ENCODE data around the gene SRP14. TPM values are rescaled to one million over a fixed set of nuclear protein-coding genes. Genes with fewer than 3 reads are reported as not detected.

SRP14 gene
- total RNA-seq, 1 experiment from 2014 or later: 168 TPM

DNA sequence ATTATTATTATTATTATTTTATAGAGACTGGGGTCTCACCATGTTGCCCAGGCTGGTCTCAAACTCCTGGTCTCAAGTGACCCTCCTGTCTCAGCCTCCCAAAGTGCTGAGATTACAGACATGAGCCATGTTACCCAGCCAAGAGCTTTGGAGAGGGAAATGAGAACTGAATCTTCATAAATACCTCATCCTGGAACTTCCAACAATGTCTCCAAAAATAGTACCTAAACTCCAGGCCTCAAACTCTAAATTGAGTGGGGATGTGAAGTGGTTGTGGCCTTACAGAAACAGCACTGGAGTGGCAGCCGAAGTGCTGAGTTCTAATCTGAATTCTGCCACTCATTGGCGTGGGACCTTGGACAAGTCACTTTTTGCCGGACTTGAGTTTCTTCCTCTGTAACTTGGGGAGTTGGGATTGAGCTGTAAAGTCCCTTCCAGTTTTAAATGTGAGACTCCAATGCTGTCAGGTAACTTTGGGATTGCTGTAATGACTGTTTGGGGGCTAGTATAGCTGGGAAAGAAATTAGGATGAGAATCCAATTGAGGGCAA, 10.0 kb upstream of the SRP14 start:
- TF ChIP-seq, protein P1, sequence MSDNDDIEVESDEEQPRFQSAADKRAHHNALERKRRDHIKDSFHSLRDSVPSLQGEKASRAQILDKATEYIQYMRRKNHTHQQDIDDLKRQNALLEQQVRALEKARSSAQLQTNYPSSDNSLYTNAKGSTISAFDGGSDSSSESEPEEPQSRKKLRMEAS (IDR thresholded peaks at IDR 0.05): no peak
- no peak for TF ChIP-seq EGR1 (IDR thresholded peaks at IDR 0.05; ENCODE audit: low read depth)
- intact Hi-C loops (cut with micrococcal nuclease): loop anchor here (10.0 kb wide), 1 partner anchor 116 kb away; the partner anchor contains the start of gene BUB1B
- peaks cover 0 to 2% of the 10 kb centered on the region in 2 experiments; a peak in 1 of 4 replicates for H3K36me3 ChIP-seq (ENCODE audit: control insufficient read depth in 1 of 2, insufficient read depth in 2 of 2, low read length in 2 of 2)
- H3K9me2 ChIP-seq (ENCODE audit: insufficient read depth): no peaks in the 10 kb centered on the region
- no TSS peak for BruUV-seq (replicated peaks)
- no peaks in the 10 kb centered on the region for H4K20me1 ChIP-seq (ENCODE audit: insufficient read depth)
- RAD21 ChIA-PET (ENCODE audit: low non-redundant PET in 1 of 2, low total read pairs in 2 of 2, uncharacterized antibody in 2 of 2, unreplicated experiment in 2 of 2): no interaction called here
- DNase-seq (ENCODE audit: low read depth, low spot score) (no peak), ATAC-seq (no peak)
- no peak overlapping the region for H3K27ac ChIP-seq (ENCODE audit: low read depth, low read length)
- H3K9me3 ChIP-seq (ENCODE audit: control insufficient read depth in 1 of 2, insufficient read depth in 1 of 2, low read depth in 1 of 2, low read length in 2 of 2): no peaks in the 10 kb centered on the region
- no peak overlapping the region for H3K9ac ChIP-seq (ENCODE audit: low read length)
- no peak overlapping the region for H3K4me2 ChIP-seq (ENCODE audit: low read length)
- no peak overlapping the region for H2AFZ ChIP-seq (ENCODE audit: low read depth, low read length, poor library complexity, severe bottlenecking)
- H3K4me1 ChIP-seq (ENCODE audit: control insufficient read depth in 1 of 2, insufficient read depth in 2 of 2, low read length in 2 of 2): peaks cover 18 to 37% of the 10 kb centered on the region in 2 experiments
- no peaks in the 10 kb centered on the region for H3K27me3 ChIP-seq (ENCODE audit: insufficient read depth, low read length)
- no peaks in the 10 kb centered on the region for H3K79me2 ChIP-seq (ENCODE audit: insufficient read depth, low read length)
- no peak overlapping the region for H3K4me3 ChIP-seq (replicated peaks in 1 of 2; ENCODE audit: low read depth in 1 of 2, low read length in 2 of 2)
- CTCF ChIA-PET: interaction anchor here (0.7 to 4.1 kb wide), 3 partner anchors 225 to 230 kb away, joined by 3 to 64 read pairs (median 5); no protein-coding TSS in a partner anchor
- POLR2A ChIA-PET: no interaction called here

DNA sequence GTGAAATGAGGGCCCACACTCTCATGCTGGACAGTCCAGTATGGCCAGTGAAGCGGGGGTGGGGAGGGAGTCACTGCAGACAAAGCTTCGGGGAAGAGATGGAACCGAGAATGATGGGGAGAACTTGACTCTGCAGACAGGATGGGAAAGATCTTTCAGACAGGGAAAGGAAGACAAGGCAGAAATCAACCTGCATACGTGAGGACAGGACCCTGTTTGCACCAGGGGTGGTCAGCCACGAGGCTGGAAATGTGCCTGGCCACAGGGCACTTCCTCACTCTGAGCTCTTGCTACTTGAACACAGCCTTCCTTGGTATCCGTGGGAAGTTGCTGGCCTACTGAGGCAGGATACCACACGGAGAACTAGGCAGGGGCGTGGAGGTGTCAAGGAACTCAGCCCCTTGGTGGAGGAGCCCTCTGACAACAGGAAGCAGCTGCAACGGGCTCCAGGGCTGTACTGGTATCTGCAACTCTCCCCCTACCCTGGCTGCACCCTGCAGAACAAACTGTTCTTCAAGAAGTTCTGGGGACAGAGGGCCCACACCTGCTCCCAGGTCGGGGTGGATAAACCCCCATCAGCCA, 9.3 kb upstream of the SRP14 start:
- H3K36me3 ChIP-seq (ENCODE audit: control insufficient read depth in 1 of 2, insufficient read depth in 2 of 2, low read length in 2 of 2): peaks cover 0 to 2% of the 10 kb centered on the region in 2 experiments; a peak in 1 of 4 replicates
- ChIA-PET POLR2A (no interaction called here), CTCF (interaction anchor here (1.2 to 4.1 kb wide), 4 partner anchors 59 to 231 kb away, joined by 5 to 64 read pairs (median 22); no protein-coding TSS in a partner anchor), RAD21 (ENCODE audit: low non-redundant PET in 1 of 2, low total read pairs in 2 of 2, uncharacterized antibody in 2 of 2, unreplicated experiment in 2 of 2) (interaction anchor here in 1 of 2 experiments (0.5 kb wide), 1 partner anchor 261 kb away, joined by 5 read pairs; no protein-coding TSS in a partner anchor)
- no peak overlapping the region for H3K4me3 ChIP-seq (replicated peaks in 1 of 2; ENCODE audit: low read depth in 1 of 2, low read length in 2 of 2)
- intact Hi-C loops (cut with micrococcal nuclease): loop anchor here (10.0 kb wide), 1 partner anchor 116 kb away; the partner anchor contains the start of gene BUB1B
- DNase-seq (ENCODE audit: low read depth, low spot score): no peak
- no peak overlapping the region for H3K4me2 ChIP-seq (ENCODE audit: low read length)
- no peak overlapping the region for H2AFZ ChIP-seq (ENCODE audit: low read depth, low read length, poor library complexity, severe bottlenecking)
- no peaks in the 10 kb centered on the region for H3K9me2 ChIP-seq (ENCODE audit: insufficient read depth)
- H3K27me3 ChIP-seq (ENCODE audit: insufficient read depth, low read length): no peaks in the 10 kb centered on the region
- no peak overlapping the region for H3K9ac ChIP-seq (ENCODE audit: low read length)
- ATAC-seq: no peak
- TF ChIP-seq ZFX (IDR thresholded peaks at IDR 0.05): no peak
- TF ChIP-seq SIN3A (IDR thresholded peaks at IDR 0.05; ENCODE audit: low read depth): no peak
- no peak for TF ChIP-seq ELF1 (IDR thresholded peaks at IDR 0.05; ENCODE audit: borderline replicate concordance, low read depth)
- TF ChIP-seq, protein P2, sequence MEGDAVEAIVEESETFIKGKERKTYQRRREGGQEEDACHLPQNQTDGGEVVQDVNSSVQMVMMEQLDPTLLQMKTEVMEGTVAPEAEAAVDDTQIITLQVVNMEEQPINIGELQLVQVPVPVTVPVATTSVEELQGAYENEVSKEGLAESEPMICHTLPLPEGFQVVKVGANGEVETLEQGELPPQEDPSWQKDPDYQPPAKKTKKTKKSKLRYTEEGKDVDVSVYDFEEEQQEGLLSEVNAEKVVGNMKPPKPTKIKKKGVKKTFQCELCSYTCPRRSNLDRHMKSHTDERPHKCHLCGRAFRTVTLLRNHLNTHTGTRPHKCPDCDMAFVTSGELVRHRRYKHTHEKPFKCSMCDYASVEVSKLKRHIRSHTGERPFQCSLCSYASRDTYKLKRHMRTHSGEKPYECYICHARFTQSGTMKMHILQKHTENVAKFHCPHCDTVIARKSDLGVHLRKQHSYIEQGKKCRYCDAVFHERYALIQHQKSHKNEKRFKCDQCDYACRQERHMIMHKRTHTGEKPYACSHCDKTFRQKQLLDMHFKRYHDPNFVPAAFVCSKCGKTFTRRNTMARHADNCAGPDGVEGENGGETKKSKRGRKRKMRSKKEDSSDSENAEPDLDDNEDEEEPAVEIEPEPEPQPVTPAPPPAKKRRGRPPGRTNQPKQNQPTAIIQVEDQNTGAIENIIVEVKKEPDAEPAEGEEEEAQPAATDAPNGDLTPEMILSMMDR (IDR thresholded peaks at IDR 0.05 in 2 of 3, conservative IDR thresholded peaks at IDR 0.05 in 1 of 3; ENCODE audit: borderline replicate concordance in 1 of 3, insufficient read depth in 1 of 3, low read depth in 2 of 3, low read length in 2 of 3): no peak
- no peak for TF ChIP-seq EZH2phosphoT487 (IDR thresholded peaks at IDR 0.05; ENCODE audit: borderline replicate concordance)
- TF ChIP-seq, protein P1 (IDR thresholded peaks at IDR 0.05): no peak
- no peak for TF ChIP-seq CEBPB (IDR thresholded peaks at IDR 0.05; ENCODE audit: low read depth)
- no peak for TF ChIP-seq ZNF274 (IDR thresholded peaks at IDR 0.05; ENCODE audit: low read depth, low read length)
- no peak for TF ChIP-seq POLR2AphosphoS5 (IDR thresholded peaks at IDR 0.05; ENCODE audit: low read depth, low read length)
- TF ChIP-seq TCF7L2 (IDR thresholded peaks at IDR 0.05; ENCODE audit: borderline replicate concordance, extremely low read depth, insufficient read depth, insufficient read length): no peak
- TF ChIP-seq, protein P3, sequence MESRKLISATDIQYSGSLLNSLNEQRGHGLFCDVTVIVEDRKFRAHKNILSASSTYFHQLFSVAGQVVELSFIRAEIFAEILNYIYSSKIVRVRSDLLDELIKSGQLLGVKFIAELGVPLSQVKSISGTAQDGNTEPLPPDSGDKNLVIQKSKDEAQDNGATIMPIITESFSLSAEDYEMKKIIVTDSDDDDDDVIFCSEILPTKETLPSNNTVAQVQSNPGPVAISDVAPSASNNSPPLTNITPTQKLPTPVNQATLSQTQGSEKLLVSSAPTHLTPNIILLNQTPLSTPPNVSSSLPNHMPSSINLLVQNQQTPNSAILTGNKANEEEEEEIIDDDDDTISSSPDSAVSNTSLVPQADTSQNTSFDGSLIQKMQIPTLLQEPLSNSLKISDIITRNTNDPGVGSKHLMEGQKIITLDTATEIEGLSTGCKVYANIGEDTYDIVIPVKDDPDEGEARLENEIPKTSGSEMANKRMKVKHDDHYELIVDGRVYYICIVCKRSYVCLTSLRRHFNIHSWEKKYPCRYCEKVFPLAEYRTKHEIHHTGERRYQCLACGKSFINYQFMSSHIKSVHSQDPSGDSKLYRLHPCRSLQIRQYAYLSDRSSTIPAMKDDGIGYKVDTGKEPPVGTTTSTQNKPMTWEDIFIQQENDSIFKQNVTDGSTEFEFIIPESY (IDR thresholded peaks at IDR 0.05; ENCODE audit: extremely low read depth, insufficient replicate concordance, low read length): no peak
- no TSS peak for BruUV-seq (replicated peaks)
- no peaks in the 10 kb centered on the region for H4K20me1 ChIP-seq (ENCODE audit: insufficient read depth)
- no peaks in the 10 kb centered on the region for H3K9me3 ChIP-seq (ENCODE audit: control insufficient read depth in 1 of 2, insufficient read depth in 1 of 2, low read depth in 1 of 2, low read length in 2 of 2)
- H3K79me2 ChIP-seq (ENCODE audit: insufficient read depth, low read length): no peaks in the 10 kb centered on the region
- H3K27ac ChIP-seq (ENCODE audit: low read depth, low read length): no peak overlapping the region
- H3K4me1 ChIP-seq (ENCODE audit: control insufficient read depth in 1 of 2, insufficient read depth in 2 of 2, low read length in 2 of 2): peaks cover 18 to 37% of the 10 kb centered on the region in 2 experiments
